Peyer's patch (tissue), 4 donors: ENCODE measurements around the gene CRYL1.

Source experiments
- POLR2A ChIP-seq, 2 donors: fragments of 450-650 bp; IDR thresholded peaks; one replicate each; pipeline ENCODE4 v1.5.1; 2017; ENCODE audit warnings: antibody characterized with exemption in 2 of 2, mild to moderate bottlenecking in 2 of 2, moderate library complexity in 2 of 2
- TF ChIP-seq, protein P1 (sequence below), 6 experiments: fragments of 450-650 bp in 4 of 6; fragments of 200-600 bp in 2 of 6; sonication (generic) in 1 of 6; IDR thresholded peaks; one replicate each; pipeline ENCODE4 v1.5.1; 2017 to 2019; ENCODE audit warnings: antibody characterized with exemption in 6 of 6, mild to moderate bottlenecking in 3 of 6, moderate library complexity in 1 of 6

DNA sequence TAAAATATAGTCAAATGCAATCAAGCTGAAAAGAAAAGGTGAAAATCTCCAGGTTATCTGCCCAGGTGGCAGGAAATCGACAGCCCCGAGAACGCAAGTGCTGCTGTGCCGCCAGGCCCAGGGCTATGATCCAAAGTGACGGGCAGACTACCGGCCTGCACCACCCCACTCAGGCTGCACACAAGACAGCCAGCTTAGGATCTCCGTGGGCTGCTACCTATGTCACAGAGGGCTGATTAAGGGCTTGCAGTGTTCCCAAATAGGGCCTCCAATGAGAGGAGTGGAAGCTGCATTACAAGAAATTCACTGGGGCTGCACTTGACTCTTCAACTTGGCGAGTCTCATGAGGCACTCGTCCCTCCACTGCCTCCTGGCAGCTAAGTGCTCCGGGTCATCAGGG lies 121.8 kb downstream of the CRYL1 start:
- TF ChIP-seq, protein P1, sequence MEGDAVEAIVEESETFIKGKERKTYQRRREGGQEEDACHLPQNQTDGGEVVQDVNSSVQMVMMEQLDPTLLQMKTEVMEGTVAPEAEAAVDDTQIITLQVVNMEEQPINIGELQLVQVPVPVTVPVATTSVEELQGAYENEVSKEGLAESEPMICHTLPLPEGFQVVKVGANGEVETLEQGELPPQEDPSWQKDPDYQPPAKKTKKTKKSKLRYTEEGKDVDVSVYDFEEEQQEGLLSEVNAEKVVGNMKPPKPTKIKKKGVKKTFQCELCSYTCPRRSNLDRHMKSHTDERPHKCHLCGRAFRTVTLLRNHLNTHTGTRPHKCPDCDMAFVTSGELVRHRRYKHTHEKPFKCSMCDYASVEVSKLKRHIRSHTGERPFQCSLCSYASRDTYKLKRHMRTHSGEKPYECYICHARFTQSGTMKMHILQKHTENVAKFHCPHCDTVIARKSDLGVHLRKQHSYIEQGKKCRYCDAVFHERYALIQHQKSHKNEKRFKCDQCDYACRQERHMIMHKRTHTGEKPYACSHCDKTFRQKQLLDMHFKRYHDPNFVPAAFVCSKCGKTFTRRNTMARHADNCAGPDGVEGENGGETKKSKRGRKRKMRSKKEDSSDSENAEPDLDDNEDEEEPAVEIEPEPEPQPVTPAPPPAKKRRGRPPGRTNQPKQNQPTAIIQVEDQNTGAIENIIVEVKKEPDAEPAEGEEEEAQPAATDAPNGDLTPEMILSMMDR (IDR thresholded peaks at IDR 0.05), result no peak
- no peak for TF ChIP-seq POLR2A (IDR thresholded peaks at IDR 0.05)
